ENCODE results near the gene COX8C. TPM values are rescaled to one million over a fixed set of nuclear protein-coding genes. Genes with fewer than 3 reads are reported as not detected.

Gene COX8C
- total and polyA plus RNA-seq, 8 donors = not detected

- 90 to 94% methylated on average over 12 of the region's 12 CpGs for whole genome bisulfite sequencing, 2 donors
- H3K4me1 ChIP-seq = no peaks in the 10 kb centered on the region
- H3K4me3 ChIP-seq = no peak overlapping the region
- no peak for ATAC-seq
- H3K27ac ChIP-seq = no peak overlapping the region
- no peaks in the 10 kb centered on the region for H3K27me3 ChIP-seq
- DNase-seq = no peak
- no peak for FAIRE-seq
- TF ChIP-seq, protein P1, sequence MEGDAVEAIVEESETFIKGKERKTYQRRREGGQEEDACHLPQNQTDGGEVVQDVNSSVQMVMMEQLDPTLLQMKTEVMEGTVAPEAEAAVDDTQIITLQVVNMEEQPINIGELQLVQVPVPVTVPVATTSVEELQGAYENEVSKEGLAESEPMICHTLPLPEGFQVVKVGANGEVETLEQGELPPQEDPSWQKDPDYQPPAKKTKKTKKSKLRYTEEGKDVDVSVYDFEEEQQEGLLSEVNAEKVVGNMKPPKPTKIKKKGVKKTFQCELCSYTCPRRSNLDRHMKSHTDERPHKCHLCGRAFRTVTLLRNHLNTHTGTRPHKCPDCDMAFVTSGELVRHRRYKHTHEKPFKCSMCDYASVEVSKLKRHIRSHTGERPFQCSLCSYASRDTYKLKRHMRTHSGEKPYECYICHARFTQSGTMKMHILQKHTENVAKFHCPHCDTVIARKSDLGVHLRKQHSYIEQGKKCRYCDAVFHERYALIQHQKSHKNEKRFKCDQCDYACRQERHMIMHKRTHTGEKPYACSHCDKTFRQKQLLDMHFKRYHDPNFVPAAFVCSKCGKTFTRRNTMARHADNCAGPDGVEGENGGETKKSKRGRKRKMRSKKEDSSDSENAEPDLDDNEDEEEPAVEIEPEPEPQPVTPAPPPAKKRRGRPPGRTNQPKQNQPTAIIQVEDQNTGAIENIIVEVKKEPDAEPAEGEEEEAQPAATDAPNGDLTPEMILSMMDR (IDR thresholded peaks at IDR 0.05) = no peak
- no peaks in the 10 kb centered on the region for H3K9me3 ChIP-seq
- intact Hi-C loops (cut with DNase I) = no loop called here
- no peaks in the 10 kb centered on the region for H3K36me3 ChIP-seq
Measured at GRCh38 chr14:93302688-93303581, 44.0 kb upstream of the COX8C start.

DNA sequence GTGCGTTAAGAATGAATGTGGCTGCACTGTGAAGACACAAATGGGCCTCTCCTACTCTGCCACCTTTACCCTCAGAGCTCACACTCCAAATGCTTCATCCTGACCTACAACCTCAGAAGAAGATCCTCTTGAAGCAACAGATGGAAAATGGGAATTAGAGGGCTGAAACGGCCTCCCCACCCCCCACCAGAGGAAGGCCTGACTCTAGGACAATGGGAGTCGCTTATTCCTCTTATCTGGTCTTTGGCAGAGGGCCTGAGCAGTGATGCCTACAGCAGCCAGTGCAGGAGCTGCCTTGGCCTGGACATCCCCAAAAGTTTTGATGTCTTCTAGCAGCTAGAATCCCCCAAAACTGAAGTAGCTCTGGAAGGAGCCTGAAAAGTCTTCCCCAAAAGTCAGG is 43.3 kb upstream of the COX8C start:
- H3K9me3 ChIP-seq = no peaks in the 10 kb centered on the region
- FAIRE-seq (no peak), DNase-seq (no peak), ATAC-seq (no peak)
- TF ChIP-seq, protein P1 (IDR thresholded peaks at IDR 0.05) = no peak
- no peak overlapping the region for H3K27ac ChIP-seq
- no peak overlapping the region for H3K4me3 ChIP-seq
- H3K36me3 ChIP-seq = no peaks in the 10 kb centered on the region
- H3K4me1 ChIP-seq = no peaks in the 10 kb centered on the region
- WGBS, 2 donors = 52 to 64% methylated on average over 3 of the region's 3 CpGs
- no peaks in the 10 kb centered on the region for H3K27me3 ChIP-seq
- intact Hi-C loops (cut with DNase I) = no loop called here

- Histone ChIP-seq H3K4me3 (no peak overlapping the region), H3K27me3 (no peaks in the 10 kb centered on the region), H3K36me3 (no peaks in the 10 kb centered on the region), H3K27ac (no peak overlapping the region), H3K4me1 (peaks cover 0 to 6% (median 4%) of the 10 kb centered on the region in 3 donors), H3K9me3 (no peaks in the 10 kb centered on the region)
- TF ChIP-seq, protein P1 (IDR thresholded peaks at IDR 0.05) = no peak
- DNase-seq = no peak
- intact Hi-C loops (cut with DNase I) = no loop called here
- no peak for FAIRE-seq
- no peak for ATAC-seq
- WGBS, 2 donors = 98 to 100% methylated on average over 1 of the region's 1 CpG
Measured at GRCh38 chr14:93304771-93305170, 42.2 kb upstream of the COX8C start.

DNA sequence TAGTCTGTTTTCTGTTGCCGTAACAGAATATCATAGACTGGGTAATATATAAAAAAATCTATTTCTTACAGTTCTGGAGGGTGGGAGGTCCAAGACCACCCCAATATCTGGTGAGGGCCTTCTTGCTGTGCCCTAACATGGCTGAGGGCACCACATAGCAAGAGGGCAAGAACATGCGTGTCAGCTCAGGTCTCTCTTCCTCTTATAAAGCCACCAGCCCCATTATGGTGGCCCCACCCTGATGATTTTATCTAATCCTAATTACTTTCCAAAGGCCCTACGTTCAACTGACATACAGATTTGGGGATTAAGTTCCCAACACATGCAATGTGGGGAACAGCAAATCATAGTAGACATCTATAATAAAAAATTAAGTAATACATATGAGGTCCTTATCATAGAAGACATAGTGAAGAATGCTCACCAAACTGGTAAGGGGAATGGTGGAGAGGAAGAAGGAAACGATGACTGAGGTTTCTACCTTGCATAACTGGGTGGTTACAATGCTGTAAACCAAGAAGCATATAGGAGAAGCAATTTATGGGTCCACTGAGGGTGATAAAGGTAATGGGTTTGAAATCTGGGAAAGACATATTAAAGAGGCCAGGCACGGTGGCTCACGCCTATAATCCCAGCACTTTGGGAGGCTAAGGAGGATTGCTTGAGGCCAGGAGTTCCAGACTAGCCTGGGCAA is 41.1 kb upstream of the COX8C start:
- no peak overlapping the region for H3K4me3 ChIP-seq
- peaks cover 0 to 17% (median 11%) of the 10 kb centered on the region in 3 donors for H3K4me1 ChIP-seq
- no peak overlapping the region for H3K27ac ChIP-seq
- H3K9me3 ChIP-seq = no peaks in the 10 kb centered on the region
- TF ChIP-seq, protein P1 (IDR thresholded peaks at IDR 0.05) = no peak
- no peaks in the 10 kb centered on the region for H3K36me3 ChIP-seq
- DNase-seq (no peak), FAIRE-seq (no peak), ATAC-seq (no peak)
- 78 to 89% methylated on average over 6 of the region's 6 CpGs for WGBS, 2 donors
- intact Hi-C loops (cut with DNase I) = no loop called here
- H3K27me3 ChIP-seq = no peaks in the 10 kb centered on the region

- Histone ChIP-seq H3K27ac (no peak overlapping the region), H3K9me3 (no peaks in the 10 kb centered on the region), H3K4me3 (no peak overlapping the region), H3K27me3 (no peaks in the 10 kb centered on the region), H3K36me3 (no peaks in the 10 kb centered on the region), H3K4me1 (peaks cover 0 to 24% (median 19%) of the 10 kb centered on the region in 3 donors)
- TF ChIP-seq, protein P1 (IDR thresholded peaks at IDR 0.05) = no peak
- DNase-seq = no peak
- intact Hi-C loops (cut with DNase I) = no loop called here
- ATAC-seq = no peak
- no peak for FAIRE-seq
Measured at GRCh38 chr14:93306812-93307211, 40.2 kb upstream of the COX8C start.
